BJ (cell line): ENCODE data around the gene KIRREL3. TPM values are rescaled to one million over a fixed set of nuclear protein-coding genes. Genes with fewer than 3 reads are reported as not detected.

Source experiments
- CTCF ChIA-PET: fragments of 350-600 bp; formaldehyde crosslinking; extraction: SDS; loops from one replicate; lab custom pipeline; 2021; ENCODE audit warnings: antibody characterized with exemption, inconsistent platforms; lab: Yijun Ruan, JAX
- POLR2A ChIA-PET: fragments of 300-600 bp; sonication (Branson Sonifier 250); formaldehyde crosslinking; extraction: SDS; loops from one replicate; lab custom pipeline; 2021; ENCODE audit warnings: antibody characterized with exemption; lab: Charles Lee
- DNase-seq: peaks from one replicate; pipeline ENCODE4 v3.0.0-alpha.2; 2011; ENCODE audit warnings: low read depth
- H3K27me3 ChIP-seq: 2 replicates; pipeline ENCODE4 v1.6.0; 2011; ENCODE audit warnings: low read length; ENCODE audit not compliant: control insufficient read depth, insufficient read depth
- H3K36me3 ChIP-seq: 2 replicates; pipeline ENCODE4 v1.5.1; 2011; ENCODE audit warnings: low read length; ENCODE audit not compliant: control insufficient read depth, insufficient read depth
- H3K4me3 ChIP-seq: 2 replicates; pipeline ENCODE4 v1.5.1; 2011; ENCODE audit warnings: low read depth, mild to moderate bottlenecking, control low read depth, low read length
- polyA plus RNA-seq: library from polyadenylated mRNA; depleted of rRNA; stranded (reverse); fragments of >200 nt; gene quantifications from 2 replicates; pipeline ENCODE4 v1.2.3, GENCODE V29; 2011
- TF ChIP-seq, protein P1 (sequence below): IDR thresholded peaks from 2 replicates; pipeline ENCODE4 v1.5.1; 2011; ENCODE audit warnings: low read depth, mild to moderate bottlenecking, control low read depth, inconsistent platforms, low read length, moderate library complexity; ENCODE audit not compliant: insufficient read depth

The KIRREL3 gene
- polyA plus RNA-seq, 1 experiment = 19.6 TPM

DNA sequence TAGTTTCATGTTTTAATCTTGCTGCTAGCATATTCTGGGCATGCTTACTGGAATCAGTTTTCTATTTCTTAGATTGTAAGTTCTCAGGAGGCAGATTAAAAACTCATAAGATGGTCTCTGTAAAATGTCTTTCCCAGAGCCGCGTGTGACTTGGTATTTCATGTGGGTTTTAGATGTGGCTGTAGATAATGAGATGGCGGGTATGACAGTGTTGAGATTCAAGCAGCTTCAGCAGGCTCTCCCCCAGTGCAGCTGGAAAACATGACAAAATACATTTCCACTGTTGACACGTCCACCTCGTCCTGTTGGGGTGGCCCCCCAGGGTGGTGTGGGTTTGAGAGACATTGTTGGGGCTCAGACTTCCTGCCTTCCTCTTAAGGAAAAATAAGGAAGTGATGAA is 106.8 kb downstream of the KIRREL3 start:
- Histone ChIP-seq H3K27me3 (no peaks in the 10 kb centered on the region), H3K4me3 (no peak overlapping the region), H3K36me3 (peaks cover 1% of the 10 kb centered on the region; the same call in 1 of the 2 replicates)
- TF ChIP-seq, protein P1, sequence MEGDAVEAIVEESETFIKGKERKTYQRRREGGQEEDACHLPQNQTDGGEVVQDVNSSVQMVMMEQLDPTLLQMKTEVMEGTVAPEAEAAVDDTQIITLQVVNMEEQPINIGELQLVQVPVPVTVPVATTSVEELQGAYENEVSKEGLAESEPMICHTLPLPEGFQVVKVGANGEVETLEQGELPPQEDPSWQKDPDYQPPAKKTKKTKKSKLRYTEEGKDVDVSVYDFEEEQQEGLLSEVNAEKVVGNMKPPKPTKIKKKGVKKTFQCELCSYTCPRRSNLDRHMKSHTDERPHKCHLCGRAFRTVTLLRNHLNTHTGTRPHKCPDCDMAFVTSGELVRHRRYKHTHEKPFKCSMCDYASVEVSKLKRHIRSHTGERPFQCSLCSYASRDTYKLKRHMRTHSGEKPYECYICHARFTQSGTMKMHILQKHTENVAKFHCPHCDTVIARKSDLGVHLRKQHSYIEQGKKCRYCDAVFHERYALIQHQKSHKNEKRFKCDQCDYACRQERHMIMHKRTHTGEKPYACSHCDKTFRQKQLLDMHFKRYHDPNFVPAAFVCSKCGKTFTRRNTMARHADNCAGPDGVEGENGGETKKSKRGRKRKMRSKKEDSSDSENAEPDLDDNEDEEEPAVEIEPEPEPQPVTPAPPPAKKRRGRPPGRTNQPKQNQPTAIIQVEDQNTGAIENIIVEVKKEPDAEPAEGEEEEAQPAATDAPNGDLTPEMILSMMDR = no peak
- ChIA-PET POLR2A (no interaction called here), CTCF (interaction anchor here (1.6 kb wide), 1 partner anchor 97 kb away, joined by 4 read pairs; no protein-coding TSS in a partner anchor)
- DNase-seq = no peak

DNA sequence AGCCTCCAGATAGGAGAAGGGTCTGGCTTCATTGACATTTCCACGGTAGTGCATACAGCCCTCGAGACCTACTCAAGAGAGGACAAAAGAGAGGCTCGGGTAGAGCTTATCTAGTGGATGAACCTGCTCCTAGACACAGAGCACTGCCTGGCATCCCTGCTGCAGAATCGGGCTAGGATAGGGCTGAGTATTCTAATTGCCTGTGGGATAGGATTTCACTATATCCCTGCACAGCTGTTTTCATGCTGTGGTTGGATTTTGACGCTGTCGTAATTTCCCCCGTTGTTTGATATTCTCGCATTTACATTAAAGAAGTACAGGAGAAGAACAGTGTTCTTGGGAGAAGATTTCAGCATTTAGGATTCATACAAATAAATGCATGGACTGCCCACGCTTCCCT is 107.8 kb downstream of the KIRREL3 start:
- no peak for DNase-seq
- POLR2A ChIA-PET = no interaction called here
- peaks cover 1% of the 10 kb centered on the region; the same call in 1 of the 2 replicates for H3K36me3 ChIP-seq
- H3K4me3 ChIP-seq = no peak overlapping the region
- H3K27me3 ChIP-seq = no peaks in the 10 kb centered on the region
- TF ChIP-seq, protein P1 = no peak
- CTCF ChIA-PET = interaction anchor here (1.1 kb wide), 1 partner anchor 13 kb away, joined by 3 read pairs; no protein-coding TSS in a partner anchor

DNA sequence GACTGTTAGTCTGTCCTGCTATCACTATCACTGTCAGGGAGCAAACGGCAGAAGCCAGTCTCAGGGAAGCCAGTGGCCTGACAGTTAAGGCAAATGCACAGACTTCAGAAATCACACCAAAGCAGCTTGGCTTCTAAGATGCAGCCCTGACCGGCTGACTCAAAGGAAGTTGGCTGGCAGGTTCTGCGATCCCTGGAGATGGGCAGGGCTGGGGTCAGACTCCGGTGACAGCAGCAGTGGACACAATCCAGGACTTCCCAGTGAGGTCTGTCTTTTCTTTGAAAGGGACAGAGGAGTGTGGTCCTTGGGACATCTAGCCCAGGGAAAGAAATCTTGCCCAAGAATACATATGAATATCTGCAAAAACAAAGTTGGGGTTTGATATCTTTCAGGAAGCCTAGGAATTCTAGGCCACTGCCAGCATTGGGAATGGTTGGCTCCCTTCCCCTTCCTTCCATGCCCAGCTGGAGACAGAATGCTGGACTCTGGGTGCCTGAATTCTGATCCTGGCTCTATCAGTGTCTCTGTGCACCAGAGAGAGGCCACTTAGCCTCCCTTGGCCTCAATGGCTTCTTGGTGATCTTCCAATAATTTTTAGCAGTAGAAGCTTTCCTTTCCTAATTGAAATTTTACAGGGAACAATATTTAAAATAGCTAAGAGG is 108.9 kb downstream of the KIRREL3 start:
- Histone ChIP-seq H3K27me3 (no peaks in the 10 kb centered on the region), H3K36me3 (peaks cover 1% of the 10 kb centered on the region; the same call in 1 of the 2 replicates), H3K4me3 (no peak overlapping the region)
- ChIA-PET POLR2A (no interaction called here), CTCF (interaction anchor here (1.1 kb wide), 1 partner anchor 12 kb away, joined by 3 read pairs; no protein-coding TSS in a partner anchor)
- TF ChIP-seq, protein P1 = no peak
- DNase-seq = no peak

DNA sequence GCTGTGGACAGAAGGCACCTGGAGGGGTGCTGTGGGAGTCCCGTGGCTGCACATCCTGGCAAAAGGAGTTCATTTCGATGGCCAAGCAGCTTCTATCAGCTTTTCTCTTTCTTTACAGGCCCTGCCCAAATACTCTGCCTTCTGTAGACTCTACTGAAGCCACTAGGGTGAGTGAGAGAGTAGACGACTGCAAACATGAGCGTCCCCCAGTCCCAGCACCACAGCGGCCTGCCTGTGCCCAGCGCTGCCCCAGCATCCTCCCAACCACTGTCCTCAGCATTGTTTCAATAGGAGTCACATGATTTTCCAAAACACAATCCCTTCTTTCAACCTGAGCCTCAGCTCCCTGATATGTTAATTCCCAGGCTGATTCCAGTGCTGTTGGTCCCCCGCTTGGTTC is 110.0 kb downstream of the KIRREL3 start:
- CTCF ChIA-PET = no interaction called here
- no peak for DNase-seq
- H3K27me3 ChIP-seq = no peaks in the 10 kb centered on the region
- peaks cover 1% of the 10 kb centered on the region; the same call in 1 of the 2 replicates for H3K36me3 ChIP-seq
- TF ChIP-seq, protein P1 = no peak
- H3K4me3 ChIP-seq = no peak overlapping the region
- POLR2A ChIA-PET = no interaction called here

DNA sequence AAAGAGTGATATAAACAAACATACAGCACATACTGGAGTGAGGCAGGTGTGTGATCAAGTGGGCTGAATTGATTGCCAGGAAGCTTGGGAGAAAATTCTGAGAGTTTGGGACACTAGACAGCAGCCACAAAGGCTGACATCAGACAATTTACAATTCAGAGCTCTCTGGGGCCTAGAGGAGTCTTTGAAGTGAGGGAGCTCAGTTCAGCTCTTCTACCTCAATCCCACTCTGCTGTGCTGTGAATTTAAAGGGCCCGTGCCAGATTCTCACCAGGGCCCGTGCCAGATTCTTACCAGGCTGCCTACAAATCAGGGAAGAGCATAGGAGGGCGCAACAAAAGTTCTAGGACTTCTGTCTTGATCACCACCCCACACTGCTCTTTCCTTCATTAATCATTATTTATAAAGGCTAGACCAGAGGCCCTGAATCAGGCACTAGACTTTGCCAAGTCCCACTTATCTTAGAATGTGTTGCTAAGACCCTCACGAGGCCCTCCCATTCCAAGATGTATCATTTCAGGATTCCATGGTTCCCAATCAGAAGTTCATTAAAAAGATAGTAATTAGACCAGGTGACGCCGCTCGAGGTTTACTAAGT is 112.4 kb downstream of the KIRREL3 start:
- CTCF ChIA-PET = interaction anchor here (0.9 kb wide), 1 partner anchor 55 kb away, joined by 3 read pairs; no protein-coding TSS in a partner anchor
- TF ChIP-seq, protein P1 = no peak
- H3K27me3 ChIP-seq = no peaks in the 10 kb centered on the region
- no peaks in the 10 kb centered on the region for H3K36me3 ChIP-seq
- no peak overlapping the region for H3K4me3 ChIP-seq
- DNase-seq = no peak
- POLR2A ChIA-PET = no interaction called here
